ENCODE results near the gene CHD3.
A peak's percentile ranks its signal among the peaks of the same experiment; 100 is the strongest.

The CHD3 gene

GRCh38 chr17:7887482-7888183 is 956 bp upstream of the CHD3 start:
- peak; percentile 96 for DNase-seq (ENCODE audit: low read depth)
- peak overlapping the region; percentile 66 for H3K4me3 ChIP-seq (ENCODE audit: low read depth, low read length)

GRCh38 chr17:7889166-7889955 is 772 bp downstream of the CHD3 start:
- no peak overlapping the region for H3K4me3 ChIP-seq (ENCODE audit: low read depth, low read length)

GRCh38 chr17:7893187-7893880 is 4.7 kb downstream of the CHD3 start:
- no peak for DNase-seq (ENCODE audit: low read depth)
- no peak overlapping the region for H3K4me3 ChIP-seq (ENCODE audit: low read depth, low read length)

More at GRCh38 chr17:7889166-7889955, 772 bp downstream of the CHD3 start:
- DNase-seq (ENCODE audit: low read depth) = peak; percentile 78

GRCh38 chr17:7894226-7894625 is 5.6 kb downstream of the CHD3 start:
- DNase-seq (ENCODE audit: low read depth) = no peak
- no peak overlapping the region for H3K4me3 ChIP-seq (ENCODE audit: low read depth, low read length)

- no peak overlapping the region for H3K4me3 ChIP-seq (ENCODE audit: low read depth, low read length)
- DNase-seq (ENCODE audit: low read depth) = no peak
These were observed 6.3 kb downstream of the CHD3 start for GRCh38 chr17:7894866-7895265.

GRCh38 chr17:7897090-7897489 is 8.5 kb downstream of the CHD3 start:
- H3K4me3 ChIP-seq (ENCODE audit: low read depth, low read length) = no peak overlapping the region
- no peak for DNase-seq (ENCODE audit: low read depth)

GRCh38 chr17:7897773-7898172 is 9.2 kb downstream of the CHD3 start:
- H3K4me3 ChIP-seq (ENCODE audit: low read depth, low read length) = no peak overlapping the region
- no peak for DNase-seq (ENCODE audit: low read depth)

GRCh38 chr17:7903154-7904103 is 14.8 kb downstream of the CHD3 start:
- no peak overlapping the region for H3K4me3 ChIP-seq (ENCODE audit: low read depth, low read length)
- DNase-seq (ENCODE audit: low read depth) = no peak

GRCh38 chr17:7909089-7909488 is 20.5 kb downstream of the CHD3 start:
- DNase-seq (ENCODE audit: low read depth) = no peak
- no peak overlapping the region for H3K4me3 ChIP-seq (ENCODE audit: low read depth, low read length)

GRCh38 chr17:7910281-7910680 is 21.7 kb downstream of the CHD3 start:
- no peak overlapping the region for H3K4me3 ChIP-seq (ENCODE audit: low read depth, low read length)
- DNase-seq (ENCODE audit: low read depth) = no peak

- no peak for DNase-seq (ENCODE audit: low read depth)
- H3K4me3 ChIP-seq (ENCODE audit: low read depth, low read length) = no peak overlapping the region
These were observed 22.1 kb downstream of the CHD3 start for GRCh38 chr17:7910711-7911110.

- DNase-seq (ENCODE audit: low read depth) = no peak
- no peak overlapping the region for H3K4me3 ChIP-seq (ENCODE audit: low read depth, low read length)
These were observed 22.5 kb downstream of the CHD3 start for GRCh38 chr17:7911116-7911515.

- DNase-seq (ENCODE audit: low read depth) = no peak
- no peak overlapping the region for H3K4me3 ChIP-seq (ENCODE audit: low read depth, low read length)
These were observed 24.4 kb downstream of the CHD3 start for GRCh38 chr17:7912927-7913524.

GRCh38 chr17:7915179-7915610 is 26.6 kb downstream of the CHD3 start:
- DNase-seq (ENCODE audit: low read depth) = peak; percentile 27
- peak overlapping the region; percentile 67 for H3K4me3 ChIP-seq (ENCODE audit: low read depth, low read length)

- DNase-seq (ENCODE audit: low read depth) = peak; percentile 91
These were observed 27.2 kb downstream of the CHD3 start, which contains the start of gene RNF227 for GRCh38 chr17:7915611-7916384. Gene RNF227, minus strand, starts transcription at chr17:7916289. Its CDS starts 94 bp downstream, at chr17:7916195.

GRCh38 chr17:7916385-7916682 is 27.7 kb downstream of the CHD3 start:
- H3K4me3 ChIP-seq (ENCODE audit: low read depth, low read length) = peak overlapping the region; percentile 67
- no peak for DNase-seq (ENCODE audit: low read depth)

More at GRCh38 chr17:7915611-7916384, 27.2 kb downstream of the CHD3 start, which contains the start of gene RNF227:
- peak within 1 kb of the TSS; percentile 67 for H3K4me3 ChIP-seq (ENCODE audit: low read depth, low read length)

GRCh38 chr17:7916808-7917207 is 28.2 kb downstream of the CHD3 start:
- peak overlapping the region; percentile 67 for H3K4me3 ChIP-seq (ENCODE audit: low read depth, low read length)
- no peak for DNase-seq (ENCODE audit: low read depth)

- H3K4me3 ChIP-seq (ENCODE audit: low read depth, low read length) = peak overlapping the region; percentile 44
- DNase-seq (ENCODE audit: low read depth) = no peak
These were observed 33.8 kb downstream of the CHD3 start for GRCh38 chr17:7922269-7922844.
